Peyer's patch (tissue), 4 donors: ENCODE data around the gene BARX1.

ENCODE experiments used
- CTCF ChIP-seq, 6 experiments: fragments of 450-650 bp in 4 of 6; fragments of 200-600 bp in 2 of 6; sonication (generic) in 1 of 6; IDR thresholded peaks; one replicate each; pipeline ENCODE4 v1.5.1; 2017 to 2019; ENCODE audit warnings: antibody characterized with exemption in 6 of 6, mild to moderate bottlenecking in 3 of 6, moderate library complexity in 1 of 6
- POLR2A ChIP-seq, 2 donors: fragments of 450-650 bp; IDR thresholded peaks; one replicate each; pipeline ENCODE4 v1.5.1; 2017; ENCODE audit warnings: antibody characterized with exemption in 2 of 2, mild to moderate bottlenecking in 2 of 2, moderate library complexity in 2 of 2

GRCh38 chr9:93978551-93978950 is 23.4 kb upstream of the BARX1 start:
- TF ChIP-seq CTCF (IDR thresholded peaks at IDR 0.05), result no peak
- TF ChIP-seq POLR2A (IDR thresholded peaks at IDR 0.05), result no peak
